Stimulated activated CD4-positive, alpha-beta T cell treated with anti-CD3 and anti-CD28 coated beads, Interleukin-1b, Interleukin-23, amount 100 ng/mL, for 48 hours (primary cell): ENCODE results near the gene COL23A1.

Experiments
- DNase-seq: peaks from one replicate; pipeline ENCODE4 v3.0.0-alpha.2; 2020

The COL23A1 gene

DNA sequence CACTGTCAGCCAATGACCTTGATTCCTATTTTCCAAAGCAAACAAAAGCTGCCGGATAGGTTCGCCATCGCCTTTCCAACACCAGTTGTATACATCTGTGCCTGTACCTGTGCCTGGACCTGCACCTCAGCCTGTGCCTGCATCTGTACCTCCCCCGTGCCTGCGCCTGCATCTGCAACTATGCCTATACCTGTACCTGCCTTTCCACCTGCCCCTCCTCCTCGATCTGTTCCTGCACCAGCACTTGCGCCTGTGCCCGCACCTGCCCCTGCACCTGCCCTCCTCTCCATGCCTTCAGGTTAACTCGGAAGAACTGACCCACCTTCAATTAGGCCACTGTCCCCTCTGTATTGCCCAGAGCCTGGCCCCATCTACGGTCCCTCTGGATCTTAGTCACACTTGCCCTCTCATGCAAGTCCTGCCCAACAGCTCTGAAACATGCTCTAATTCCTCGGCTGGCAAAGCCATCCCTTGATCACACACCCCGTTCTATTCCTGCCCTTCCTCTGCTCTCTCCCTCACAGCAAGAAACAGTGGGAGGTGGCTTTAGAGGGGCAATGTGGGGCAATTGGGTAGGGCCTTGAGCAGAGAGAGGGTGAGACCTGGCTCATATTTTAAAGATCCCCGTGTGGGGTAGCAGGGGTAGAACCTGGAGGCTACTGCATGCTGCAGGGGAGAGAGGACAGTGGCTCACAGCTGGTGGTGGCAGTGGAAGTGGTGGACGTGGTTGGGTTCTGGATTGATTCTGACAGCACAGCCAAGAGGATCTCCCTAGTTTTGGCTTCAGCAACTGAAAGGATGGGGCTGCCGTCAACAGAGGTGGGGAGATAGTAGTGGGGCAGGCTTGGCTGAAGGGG is 298.0 kb downstream of the COL23A1 start:
- DNase-seq, result no peak

GRCh38 chr5:178291161-178291561 is 299.0 kb downstream of the COL23A1 start:
- no peak for DNase-seq

GRCh38 chr5:178290376-178290775 is 299.8 kb downstream of the COL23A1 start:
- no peak for DNase-seq

- DNase-seq, result no peak
Measured at GRCh38 chr5:178289438-178289837, 300.8 kb downstream of the COL23A1 start.

DNA sequence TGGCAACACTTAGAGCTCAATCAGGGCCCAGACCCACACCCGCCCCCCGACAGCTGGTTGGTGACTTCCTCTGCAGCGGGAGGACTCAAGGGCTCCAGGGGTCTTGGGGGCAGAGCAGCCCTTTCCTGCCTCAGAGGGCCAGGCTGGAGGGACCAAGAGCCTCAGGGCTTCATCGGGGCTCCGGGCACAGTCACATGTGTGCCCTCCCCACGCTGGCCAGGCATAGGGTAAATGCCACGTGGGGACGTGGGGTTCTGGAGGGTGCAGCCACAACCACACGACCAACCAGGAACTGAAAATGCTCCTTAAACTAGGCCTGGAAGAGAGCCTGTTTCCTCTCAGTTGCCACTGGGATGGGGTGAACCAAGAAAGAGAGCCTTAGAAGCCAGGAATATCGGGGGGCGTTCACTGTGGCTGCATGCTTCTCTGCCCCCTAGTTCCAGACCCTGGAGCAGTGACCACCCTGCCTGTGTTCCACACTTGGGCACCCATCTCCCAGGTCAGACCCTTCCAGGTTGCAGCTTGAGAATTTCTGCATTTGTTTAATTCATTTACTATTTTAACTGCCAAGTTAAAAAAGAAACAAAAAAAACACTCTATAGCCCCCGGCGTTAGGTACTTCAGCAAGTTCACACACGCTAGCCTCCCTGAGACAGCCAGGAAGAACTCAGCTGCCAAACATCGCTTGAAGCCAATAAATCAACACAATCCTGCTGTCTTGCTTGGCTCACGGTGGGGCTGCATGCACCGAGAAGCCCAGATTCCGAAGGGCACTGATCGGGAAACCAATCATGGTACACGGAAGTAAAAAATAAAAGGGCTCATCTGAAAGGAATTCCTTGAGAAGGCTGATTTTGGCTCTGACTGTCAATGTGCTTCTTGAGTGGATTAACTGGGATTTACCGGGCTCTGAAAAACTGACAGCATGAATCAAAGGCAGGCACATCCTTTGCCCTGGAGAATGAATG is 301.5 kb downstream of the COL23A1 start:
- no peak for DNase-seq

DNA sequence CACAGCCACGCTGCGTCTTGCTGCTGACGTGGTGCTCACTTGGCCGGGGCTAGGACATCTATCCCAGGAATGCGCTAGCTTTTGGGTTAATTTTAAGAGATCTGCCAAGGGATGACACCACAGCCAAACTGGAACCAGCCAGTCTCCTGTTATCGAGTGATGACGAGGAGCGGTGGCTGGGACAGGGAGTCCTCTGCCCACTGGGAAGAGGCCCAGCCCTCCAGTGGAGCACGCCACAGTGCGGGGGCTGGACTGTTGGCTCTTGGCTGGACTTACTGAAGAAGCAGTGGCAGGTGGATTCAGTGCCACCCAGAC is 302.4 kb downstream of the COL23A1 start:
- no peak for DNase-seq

GRCh38 chr5:178287091-178287790 is 303.0 kb downstream of the COL23A1 start:
- no peak for DNase-seq

- DNase-seq, result no peak
Measured at GRCh38 chr5:178286226-178287090, 303.7 kb downstream of the COL23A1 start.

- DNase-seq, result no peak
Measured at GRCh38 chr5:178285399-178286225, 304.6 kb downstream of the COL23A1 start.

GRCh38 chr5:178284996-178285395 is 305.2 kb downstream of the COL23A1 start:
- DNase-seq, result no peak

DNA sequence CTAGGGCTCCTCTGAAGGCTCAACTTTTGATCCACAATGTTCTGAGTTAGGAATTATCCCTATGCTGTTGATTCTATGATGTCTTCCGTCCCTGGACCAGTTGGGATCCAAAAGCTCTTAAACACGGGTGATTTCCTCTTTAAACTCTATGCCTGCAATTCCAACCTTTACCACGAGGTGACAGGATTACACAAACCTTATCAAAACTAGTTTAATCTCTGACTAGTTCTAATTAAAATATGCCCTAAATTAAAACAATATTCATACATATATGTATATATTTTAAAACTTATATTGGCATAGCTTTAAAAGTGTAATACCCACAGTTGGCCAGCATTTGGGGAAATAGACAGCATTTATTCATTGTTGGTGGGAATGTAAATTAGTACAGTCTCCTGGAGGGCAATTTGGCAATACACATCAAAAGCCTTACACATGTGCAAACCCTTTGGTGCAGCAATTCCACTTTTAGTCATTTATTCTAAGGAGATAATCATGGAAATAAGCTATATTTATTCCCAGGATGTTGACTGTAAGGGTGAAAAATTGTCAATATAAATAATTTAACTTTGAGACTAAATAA is 306.0 kb downstream of the COL23A1 start:
- no peak for DNase-seq

DNA sequence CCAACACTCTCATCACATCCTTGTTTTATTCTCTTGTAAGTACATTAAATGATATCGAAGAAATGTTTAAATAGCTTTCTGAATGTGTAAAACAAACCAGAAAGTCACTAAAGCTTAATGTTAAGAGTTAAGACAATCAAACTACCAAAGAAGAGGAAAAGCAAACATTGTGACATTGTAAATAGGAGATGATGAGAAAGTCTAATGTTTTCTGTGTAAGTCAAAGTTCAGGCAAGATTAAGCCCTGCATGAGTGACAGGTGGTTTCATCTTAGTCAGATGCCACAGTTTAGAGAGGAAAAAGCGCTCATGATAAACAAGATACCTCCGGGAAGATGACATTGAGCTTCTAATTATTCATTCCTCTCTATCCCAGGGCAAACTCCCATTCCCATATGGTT is 306.7 kb downstream of the COL23A1 start:
- DNase-seq, result no peak

DNA sequence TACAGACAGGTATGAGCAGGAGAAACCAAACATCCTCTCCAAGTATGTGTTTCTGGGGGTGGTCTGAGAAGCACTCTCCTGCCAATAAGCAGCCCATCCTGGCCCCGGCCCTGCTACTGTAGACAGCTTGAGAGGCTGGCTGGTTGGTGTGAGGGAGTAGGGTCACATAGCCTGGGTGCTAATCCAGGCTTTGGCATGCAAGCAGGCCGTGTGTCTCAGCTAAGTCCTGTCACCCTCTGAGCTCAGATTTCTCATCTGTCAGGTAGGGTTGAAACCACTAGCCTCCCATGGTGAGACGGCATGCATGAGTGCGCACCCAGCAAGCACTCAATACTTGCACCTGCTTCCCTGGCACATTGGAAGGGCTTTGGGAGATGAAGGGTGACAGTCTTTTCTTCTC is 307.8 kb downstream of the COL23A1 start:
- no peak for DNase-seq

GRCh38 chr5:178281331-178281730 is 308.9 kb downstream of the COL23A1 start:
- no peak for DNase-seq

DNA sequence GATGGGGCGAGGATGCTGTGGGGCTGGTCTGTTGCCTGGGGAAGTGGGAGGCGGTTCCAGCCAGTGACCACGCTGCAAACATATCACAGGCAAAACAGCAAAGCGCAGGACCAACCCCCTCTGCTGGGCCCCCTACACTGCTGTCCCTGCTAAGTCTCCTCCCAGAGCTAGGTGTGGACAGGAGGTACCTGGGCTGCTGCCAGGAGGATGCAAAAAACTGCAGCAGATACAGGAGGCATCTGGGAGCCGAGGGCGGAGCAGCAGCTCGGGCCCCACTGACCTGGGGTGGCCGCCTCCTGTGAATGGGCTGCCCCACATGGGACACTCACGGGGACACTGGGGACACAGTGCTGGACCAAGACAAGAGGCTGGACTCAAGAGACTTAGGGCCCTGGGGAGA is 309.6 kb downstream of the COL23A1 start:
- DNase-seq, result no peak

DNA sequence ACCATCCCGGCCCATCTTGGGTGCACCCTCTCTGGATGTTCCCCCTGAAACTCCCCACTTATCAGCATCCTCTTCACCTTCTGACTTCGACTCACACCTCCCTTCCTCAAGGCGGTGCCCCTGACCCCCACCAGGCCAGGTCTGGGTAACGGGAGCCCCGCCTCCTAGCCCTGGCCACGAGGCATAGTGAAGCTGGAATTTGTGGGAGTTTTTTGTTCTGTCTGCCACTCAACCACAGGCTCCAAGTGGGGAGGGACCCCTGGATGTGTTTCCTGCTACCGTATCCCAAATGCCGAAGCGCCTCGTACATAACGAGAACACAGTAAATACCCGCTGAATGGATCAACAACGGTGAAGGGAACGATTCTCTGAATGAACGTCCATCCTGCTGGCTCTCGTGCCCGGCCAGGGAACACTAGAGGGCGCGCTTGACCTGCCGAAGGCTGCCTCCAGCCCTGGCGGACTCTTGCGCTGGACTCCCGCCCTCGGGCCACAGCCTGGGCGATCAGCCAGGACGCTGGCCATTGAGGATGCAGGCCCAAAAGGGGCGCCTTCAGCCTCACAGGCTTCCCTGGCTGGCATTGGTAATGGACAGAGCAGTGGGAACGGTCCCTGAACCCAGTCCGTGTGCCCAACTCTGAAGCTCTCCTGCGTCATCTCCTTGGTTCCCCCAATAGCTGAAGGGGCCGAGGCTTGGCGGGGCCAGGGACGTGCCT is 310.3 kb downstream of the COL23A1 start:
- DNase-seq, result peak; percentile 47

- no peak for DNase-seq
Measured at GRCh38 chr5:178279026-178279722, 311.0 kb downstream of the COL23A1 start.

- DNase-seq, result no peak
Measured at GRCh38 chr5:178278358-178279023, 311.7 kb downstream of the COL23A1 start.

GRCh38 chr5:178277866-178278265 is 312.3 kb downstream of the COL23A1 start:
- DNase-seq, result no peak
